ENCODE measurements around the gene XPC. TPM values are rescaled to one million over a fixed set of nuclear protein-coding genes. Genes with fewer than 3 reads are reported as not detected.

XPC gene
- total RNA-seq, 1 donor from 2014 or later: 41.6 TPM

DNA sequence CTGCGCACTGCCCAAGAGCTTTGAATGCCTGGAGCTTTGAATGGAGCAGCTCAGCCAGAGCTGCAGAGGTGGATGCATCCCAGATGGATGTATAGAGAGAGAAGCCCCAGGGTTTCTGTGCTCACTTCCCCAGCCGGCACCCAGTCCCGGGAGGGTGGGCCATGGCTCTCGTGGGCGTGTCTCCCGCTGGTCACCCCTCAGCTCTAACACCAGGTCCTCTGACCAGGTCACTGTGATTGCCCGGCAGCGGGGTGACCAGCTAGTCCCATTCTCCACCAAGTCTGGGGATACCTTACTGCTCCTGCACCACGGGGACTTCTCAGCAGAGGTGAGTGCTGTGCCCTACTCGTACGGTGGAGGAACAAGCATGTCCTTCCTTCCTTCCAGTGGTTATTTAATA lies 42.8 kb downstream of the XPC start:
- TF ChIP-seq, protein P1, sequence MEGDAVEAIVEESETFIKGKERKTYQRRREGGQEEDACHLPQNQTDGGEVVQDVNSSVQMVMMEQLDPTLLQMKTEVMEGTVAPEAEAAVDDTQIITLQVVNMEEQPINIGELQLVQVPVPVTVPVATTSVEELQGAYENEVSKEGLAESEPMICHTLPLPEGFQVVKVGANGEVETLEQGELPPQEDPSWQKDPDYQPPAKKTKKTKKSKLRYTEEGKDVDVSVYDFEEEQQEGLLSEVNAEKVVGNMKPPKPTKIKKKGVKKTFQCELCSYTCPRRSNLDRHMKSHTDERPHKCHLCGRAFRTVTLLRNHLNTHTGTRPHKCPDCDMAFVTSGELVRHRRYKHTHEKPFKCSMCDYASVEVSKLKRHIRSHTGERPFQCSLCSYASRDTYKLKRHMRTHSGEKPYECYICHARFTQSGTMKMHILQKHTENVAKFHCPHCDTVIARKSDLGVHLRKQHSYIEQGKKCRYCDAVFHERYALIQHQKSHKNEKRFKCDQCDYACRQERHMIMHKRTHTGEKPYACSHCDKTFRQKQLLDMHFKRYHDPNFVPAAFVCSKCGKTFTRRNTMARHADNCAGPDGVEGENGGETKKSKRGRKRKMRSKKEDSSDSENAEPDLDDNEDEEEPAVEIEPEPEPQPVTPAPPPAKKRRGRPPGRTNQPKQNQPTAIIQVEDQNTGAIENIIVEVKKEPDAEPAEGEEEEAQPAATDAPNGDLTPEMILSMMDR (conservative IDR thresholded peaks at IDR 0.05): no peak
- Mint-ChIP-seq H3K27me3 (ENCODE audit: low read depth) (no peaks in the 10 kb centered on the region), H3K9me3 (no peaks in the 10 kb centered on the region), H3K36me3 (ENCODE audit: low read depth) (peaks cover 3% of the 10 kb centered on the region), H3K4me1 (no peaks in the 10 kb centered on the region), H3K4me3 (no peak overlapping the region), H3K27ac (ENCODE audit: unreplicated experiment) (no peak overlapping the region)
- no peak for DNase-seq (ENCODE audit: low read depth, low spot score)

DNA sequence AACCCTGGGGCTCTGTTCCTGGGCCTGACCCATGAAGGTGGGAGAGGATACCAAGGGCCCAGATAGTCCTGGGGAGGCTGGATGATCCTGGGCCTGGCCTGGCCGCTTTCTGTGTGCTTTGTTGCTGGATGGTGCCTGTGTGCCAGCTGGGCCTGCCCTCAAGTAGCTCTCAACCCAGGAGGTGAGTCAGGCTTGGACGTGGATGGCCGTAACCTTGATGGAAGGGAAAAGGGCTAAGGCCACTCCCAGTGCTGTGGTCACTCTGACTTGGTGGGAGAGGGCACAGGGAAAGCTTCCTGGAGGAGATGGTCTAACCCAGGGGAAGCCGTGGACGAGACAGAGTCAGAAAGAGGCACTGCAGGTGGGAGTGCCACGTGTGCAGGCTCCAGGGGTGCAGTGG lies 44.1 kb downstream of the XPC start:
- H3K36me3 Mint-ChIP-seq (ENCODE audit: low read depth): peaks cover 3% of the 10 kb centered on the region
- H3K9me3 Mint-ChIP-seq: no peaks in the 10 kb centered on the region
- TF ChIP-seq, protein P1 (conservative IDR thresholded peaks at IDR 0.05): no peak
- H3K4me3 Mint-ChIP-seq: no peak overlapping the region
- no peaks in the 10 kb centered on the region for H3K4me1 Mint-ChIP-seq
- DNase-seq (ENCODE audit: low read depth, low spot score): no peak
- no peak overlapping the region for H3K27ac Mint-ChIP-seq (ENCODE audit: unreplicated experiment)
- H3K27me3 Mint-ChIP-seq (ENCODE audit: low read depth): no peaks in the 10 kb centered on the region

DNA sequence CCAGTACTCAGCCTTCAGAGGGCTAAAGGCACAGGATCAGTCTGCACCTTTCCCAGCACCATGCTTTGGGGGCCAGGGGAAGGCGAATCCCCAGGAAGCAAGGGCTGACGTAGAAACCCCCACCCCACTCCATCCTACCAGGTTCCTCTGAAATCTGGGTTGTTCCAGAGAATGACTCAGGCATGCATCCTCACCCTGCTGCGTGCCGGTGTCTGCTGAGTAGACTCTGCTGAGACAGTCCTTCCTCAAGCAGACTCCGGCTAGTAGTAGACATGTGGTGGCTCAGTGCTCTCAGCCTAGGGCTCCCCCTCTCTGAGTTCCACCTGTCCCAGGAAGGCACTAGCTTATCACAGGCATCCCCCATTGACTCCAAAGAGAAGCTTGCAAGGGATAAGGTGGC lies 44.5 kb downstream of the XPC start:
- H3K4me3 Mint-ChIP-seq: no peak overlapping the region
- no peaks in the 10 kb centered on the region for H3K27me3 Mint-ChIP-seq (ENCODE audit: low read depth)
- H3K36me3 Mint-ChIP-seq (ENCODE audit: low read depth): peaks cover 4% of the 10 kb centered on the region
- H3K9me3 Mint-ChIP-seq: no peaks in the 10 kb centered on the region
- H3K4me1 Mint-ChIP-seq: no peaks in the 10 kb centered on the region
- no peak for DNase-seq (ENCODE audit: low read depth, low spot score)
- TF ChIP-seq, protein P1 (conservative IDR thresholded peaks at IDR 0.05): no peak
- H3K27ac Mint-ChIP-seq (ENCODE audit: unreplicated experiment): no peak overlapping the region

DNA sequence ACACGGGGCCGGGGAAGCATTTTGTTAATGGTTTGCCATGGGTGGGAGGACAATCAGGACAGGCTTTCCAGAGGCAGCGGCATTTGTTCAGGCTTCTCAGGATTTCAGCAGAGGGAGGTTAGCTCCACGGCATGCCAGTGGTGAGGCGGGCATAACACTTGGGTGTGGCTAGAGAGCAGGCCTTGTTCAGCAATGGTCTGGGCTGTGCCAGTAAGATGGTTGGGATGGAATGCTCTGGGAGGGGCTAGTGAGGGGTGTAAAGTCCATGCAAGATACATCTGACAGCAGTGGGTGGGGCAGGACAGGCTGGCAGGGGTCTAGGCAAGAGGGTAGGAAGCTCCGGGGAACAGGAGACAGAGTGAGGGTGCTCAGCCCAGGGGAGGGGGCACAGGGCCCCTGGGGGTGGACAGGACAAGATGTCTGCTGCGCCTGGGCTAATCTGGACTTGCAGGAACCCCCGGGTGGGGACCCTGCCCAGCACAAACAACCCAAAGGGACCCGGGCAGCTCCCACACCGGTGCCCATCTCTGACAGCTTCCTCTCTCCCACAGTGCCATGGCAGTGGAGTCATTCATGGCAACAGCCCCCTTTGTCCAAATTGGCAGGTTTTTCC lies 45.1 kb downstream of the XPC start:
- Mint-ChIP-seq H3K36me3 (ENCODE audit: low read depth) (peaks cover 10% of the 10 kb centered on the region), H3K4me3 (no peak overlapping the region), H3K4me1 (no peaks in the 10 kb centered on the region), H3K27ac (ENCODE audit: unreplicated experiment) (peak overlapping the region; percentile 24), H3K9me3 (no peaks in the 10 kb centered on the region), H3K27me3 (ENCODE audit: low read depth) (no peaks in the 10 kb centered on the region)
- no peak for DNase-seq (ENCODE audit: low read depth, low spot score)
- TF ChIP-seq, protein P1 (conservative IDR thresholded peaks at IDR 0.05): no peak

DNA sequence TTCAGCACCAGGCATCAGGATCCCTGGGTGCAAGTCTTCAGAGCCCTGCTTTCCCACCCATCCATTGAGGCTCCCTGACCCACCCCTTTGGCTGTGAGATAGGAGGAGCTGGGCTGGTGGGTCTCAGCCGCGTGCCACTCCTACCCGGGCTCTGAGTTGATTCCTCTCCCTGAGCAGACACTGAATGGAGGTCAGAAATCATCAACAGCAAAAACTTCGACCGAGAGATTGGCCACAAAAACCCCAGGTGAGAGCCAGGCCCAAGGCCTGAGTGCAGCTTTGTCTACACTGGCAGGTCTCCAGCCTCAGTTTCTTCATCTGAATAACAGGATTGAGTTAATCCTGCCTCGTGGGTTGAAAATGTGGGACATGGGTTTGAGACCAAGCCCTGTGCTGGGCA lies 45.7 kb downstream of the XPC start:
- TF ChIP-seq, protein P1 (conservative IDR thresholded peaks at IDR 0.05): no peak
- no peak for DNase-seq (ENCODE audit: low read depth, low spot score)
- Mint-ChIP-seq H3K4me3 (no peak overlapping the region), H3K4me1 (no peaks in the 10 kb centered on the region), H3K36me3 (ENCODE audit: low read depth) (peaks cover 15% of the 10 kb centered on the region), H3K27ac (ENCODE audit: unreplicated experiment) (no peak overlapping the region), H3K27me3 (ENCODE audit: low read depth) (no peaks in the 10 kb centered on the region), H3K9me3 (no peaks in the 10 kb centered on the region)

Data from neural crest cell (in vitro differentiated cells).